Measurements from ENCODE around the gene SHC3.

Gene SHC3

GRCh38 chr9:89154651-89155336 is 23.8 kb downstream of the SHC3 start:
- no peak for DNase-seq (ENCODE audit: low read depth in 2 of 2)

DNA sequence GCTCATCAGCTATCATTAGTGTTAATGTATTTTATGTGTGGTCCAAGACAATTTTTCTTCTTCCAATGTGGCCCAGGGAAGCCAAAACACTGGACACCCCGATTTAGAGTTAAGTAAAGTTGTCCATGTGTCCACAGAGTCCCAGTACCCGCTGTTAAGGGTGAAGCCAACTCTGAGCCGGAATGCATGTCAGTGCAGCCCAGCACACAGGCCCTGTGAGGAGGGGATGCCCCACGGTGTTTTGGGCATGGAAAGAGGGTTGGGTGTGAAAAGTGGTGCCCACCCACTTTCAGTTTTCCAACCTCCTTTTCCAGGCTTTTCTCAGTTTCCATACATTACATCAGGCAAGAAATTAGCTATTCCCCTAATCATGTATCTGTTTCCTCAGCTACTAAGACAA is 24.4 kb downstream of the SHC3 start:
- DNase-seq (ENCODE audit: low read depth in 2 of 2), result no peak

DNA sequence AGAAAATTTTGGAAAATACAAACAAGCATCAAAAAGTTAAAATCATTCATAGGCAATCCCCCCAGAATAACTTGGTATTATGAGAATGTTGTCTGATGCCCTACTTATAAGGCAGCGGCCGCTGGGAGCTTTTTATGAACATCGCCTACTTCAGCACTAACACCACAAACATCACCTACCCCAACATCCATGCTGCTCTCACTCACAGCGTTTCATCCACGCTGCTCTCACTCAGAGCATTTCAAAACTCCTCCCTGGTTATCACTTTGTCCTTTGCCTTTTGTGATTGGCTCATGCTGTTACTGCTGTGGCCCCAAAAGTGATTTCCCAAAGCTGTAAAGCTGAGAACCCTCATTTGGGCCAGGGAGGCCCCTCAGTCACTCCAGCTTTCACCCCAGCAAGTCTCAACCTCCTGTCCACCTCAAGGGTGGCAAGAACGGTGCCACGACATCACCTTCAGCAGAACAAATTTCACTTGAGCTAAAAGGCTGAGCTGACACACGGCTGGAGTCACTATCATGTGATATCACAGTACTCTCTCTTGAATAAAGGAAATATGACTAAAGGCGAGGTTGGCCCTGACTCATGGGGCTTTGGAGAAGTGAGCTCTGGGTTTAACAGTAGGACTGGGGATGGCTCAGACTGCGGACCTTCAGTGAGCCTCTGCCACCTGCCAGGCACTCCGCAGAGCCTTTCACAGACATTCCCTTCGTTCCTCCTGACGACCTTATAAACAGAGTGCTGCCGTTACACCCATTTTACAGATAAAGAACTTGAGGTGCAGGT is 25.2 kb downstream of the SHC3 start:
- DNase-seq (ENCODE audit: low read depth in 2 of 2), result no peak

- DNase-seq (ENCODE audit: low read depth in 2 of 2), result no peak
These were observed 28.9 kb downstream of the SHC3 start for GRCh38 chr9:89149726-89150125.

- no peak for DNase-seq (ENCODE audit: low read depth in 2 of 2)
These were observed 33.5 kb downstream of the SHC3 start for GRCh38 chr9:89145097-89145496.

- DNase-seq (ENCODE audit: low read depth in 2 of 2), result no peak
These were observed 34.4 kb downstream of the SHC3 start for GRCh38 chr9:89144238-89144637.

GRCh38 chr9:89143266-89143665 is 35.4 kb downstream of the SHC3 start:
- no peak for DNase-seq (ENCODE audit: low read depth in 2 of 2)

- no peak for DNase-seq (ENCODE audit: low read depth in 2 of 2)
These were observed 39.2 kb downstream of the SHC3 start for GRCh38 chr9:89139455-89139854.

DNA sequence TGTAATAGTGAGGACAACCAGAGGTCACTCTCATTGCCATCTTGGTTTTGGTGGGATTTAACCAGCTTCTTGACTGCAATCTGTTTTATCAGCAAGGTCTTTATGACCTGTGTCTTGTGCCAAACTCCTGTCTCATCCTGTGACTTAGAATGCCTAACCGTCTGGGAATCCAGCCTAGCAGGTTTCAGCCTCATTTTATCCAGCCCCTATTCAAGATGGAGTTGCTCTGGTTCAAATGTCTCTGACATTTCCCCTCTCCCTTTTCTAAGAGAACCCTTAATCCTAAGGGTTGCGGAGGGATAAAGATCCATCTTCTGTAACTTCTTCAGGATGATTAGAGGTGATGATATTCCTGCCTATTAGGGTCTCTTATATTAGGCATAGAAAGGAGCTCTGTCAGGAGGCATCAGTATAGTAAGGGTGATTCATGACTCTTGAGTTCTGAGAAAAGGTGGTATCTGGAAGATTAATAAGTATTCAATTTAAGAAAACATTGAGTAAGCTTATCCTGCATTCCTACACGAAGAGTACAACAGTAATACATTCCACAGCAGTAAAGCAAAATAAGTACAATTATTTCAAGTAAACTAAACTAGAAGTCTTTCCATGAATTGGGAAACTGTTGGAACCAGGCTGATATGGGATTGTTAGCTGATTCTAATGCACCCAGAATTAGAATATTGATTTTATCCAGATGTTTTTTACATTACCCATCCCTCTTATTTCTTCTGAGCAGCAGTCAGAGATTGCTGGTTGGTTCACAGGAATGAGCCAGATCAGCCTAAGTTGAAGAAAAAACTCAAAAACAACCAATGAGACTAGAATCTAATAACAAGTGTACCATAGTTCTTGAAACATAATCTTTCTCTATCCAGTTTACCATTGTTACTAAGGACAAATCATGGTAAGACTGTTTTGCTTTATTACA is 39.9 kb downstream of the SHC3 start:
- no peak for DNase-seq (ENCODE audit: low read depth in 2 of 2)

DNA sequence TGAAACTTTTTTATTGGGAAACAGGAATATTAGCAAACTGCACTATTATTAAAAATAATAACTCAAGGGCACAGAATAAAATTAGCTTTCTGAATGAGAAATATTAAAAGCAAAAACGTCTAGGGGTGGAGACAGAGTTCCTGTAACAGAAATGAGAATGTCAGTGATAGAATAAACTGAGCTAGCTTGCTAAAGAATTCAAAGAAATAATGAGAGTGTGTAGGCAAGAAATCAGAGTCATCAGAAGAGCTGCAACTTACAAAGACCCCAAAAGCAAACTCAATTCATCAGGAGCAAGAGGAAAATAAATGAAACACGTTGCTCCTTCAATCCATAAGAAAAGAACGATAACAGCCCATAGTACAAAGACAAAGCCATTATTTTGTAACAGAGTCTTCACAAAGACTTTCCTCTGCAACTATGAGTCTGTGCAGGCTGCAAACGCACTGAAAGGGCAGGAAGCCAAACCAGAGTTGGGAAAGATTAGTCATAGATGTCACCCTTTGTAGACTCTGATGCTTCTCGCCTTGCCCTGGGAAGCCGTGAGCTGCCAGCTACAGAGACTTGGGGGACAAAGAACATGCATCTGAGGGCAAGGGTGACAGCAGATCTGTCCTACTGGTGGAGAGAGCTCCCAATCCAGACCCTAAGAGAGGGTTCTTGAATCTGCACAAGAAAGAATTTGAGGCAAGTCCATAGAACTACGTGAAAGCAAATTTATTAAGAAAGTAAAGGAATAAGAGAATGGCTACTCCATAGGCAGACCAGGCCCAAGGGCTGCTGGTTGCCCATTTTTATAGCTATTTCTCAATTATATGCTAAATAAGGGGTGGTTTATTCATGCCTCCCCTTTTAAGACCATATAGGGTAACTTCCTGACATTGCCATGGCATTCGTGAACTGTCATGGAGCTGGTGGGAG is 40.8 kb downstream of the SHC3 start:
- no peak for DNase-seq (ENCODE audit: low read depth in 2 of 2)

GRCh38 chr9:89135591-89136166 is 42.9 kb downstream of the SHC3 start:
- DNase-seq (ENCODE audit: low read depth in 2 of 2), result no peak

DNA sequence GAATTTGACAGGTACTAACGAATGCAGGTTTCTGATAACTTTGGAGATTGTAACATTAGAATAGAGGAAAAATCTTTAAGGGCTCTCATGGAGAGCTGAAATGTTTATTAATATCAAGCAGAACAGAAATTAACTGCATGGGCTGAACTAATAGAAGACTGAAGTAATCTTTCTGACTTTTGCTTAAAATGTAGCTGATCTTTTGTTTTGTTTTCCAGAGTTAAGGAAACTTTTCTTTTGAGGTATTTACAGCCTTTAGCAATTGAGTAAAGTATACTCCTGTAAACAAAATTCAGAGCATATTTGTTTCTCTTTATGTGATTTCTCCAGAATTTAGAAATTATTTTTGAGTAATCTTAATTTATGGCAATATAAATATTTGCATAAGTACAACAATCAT is 43.9 kb downstream of the SHC3 start:
- no peak for DNase-seq (ENCODE audit: low read depth in 2 of 2)

- no peak for DNase-seq (ENCODE audit: low read depth in 2 of 2)
These were observed 55.7 kb downstream of the SHC3 start for GRCh38 chr9:89122949-89123348.

DNA sequence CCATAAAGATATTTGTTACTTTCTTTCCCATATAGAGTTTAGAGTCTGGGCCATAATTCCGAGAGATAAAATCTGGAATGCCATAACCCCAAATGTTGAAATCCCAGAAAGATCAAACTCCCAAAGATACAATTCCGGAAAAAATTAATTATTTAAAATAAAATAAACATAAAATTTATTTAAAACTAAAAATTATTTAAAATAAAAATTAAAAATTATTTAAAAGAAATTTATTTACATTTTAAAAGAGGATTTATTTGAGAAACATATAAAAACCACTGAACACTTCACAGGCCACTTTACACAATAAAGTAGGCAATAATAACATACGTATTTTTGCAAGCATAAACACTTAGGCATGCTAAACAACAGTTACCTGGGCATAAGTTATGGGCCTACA is 57.9 kb downstream of the SHC3 start:
- no peak for DNase-seq (ENCODE audit: low read depth in 2 of 2)

- DNase-seq (ENCODE audit: low read depth in 2 of 2), result no peak
These were observed 61.8 kb downstream of the SHC3 start for GRCh38 chr9:89116805-89117192.

DNA sequence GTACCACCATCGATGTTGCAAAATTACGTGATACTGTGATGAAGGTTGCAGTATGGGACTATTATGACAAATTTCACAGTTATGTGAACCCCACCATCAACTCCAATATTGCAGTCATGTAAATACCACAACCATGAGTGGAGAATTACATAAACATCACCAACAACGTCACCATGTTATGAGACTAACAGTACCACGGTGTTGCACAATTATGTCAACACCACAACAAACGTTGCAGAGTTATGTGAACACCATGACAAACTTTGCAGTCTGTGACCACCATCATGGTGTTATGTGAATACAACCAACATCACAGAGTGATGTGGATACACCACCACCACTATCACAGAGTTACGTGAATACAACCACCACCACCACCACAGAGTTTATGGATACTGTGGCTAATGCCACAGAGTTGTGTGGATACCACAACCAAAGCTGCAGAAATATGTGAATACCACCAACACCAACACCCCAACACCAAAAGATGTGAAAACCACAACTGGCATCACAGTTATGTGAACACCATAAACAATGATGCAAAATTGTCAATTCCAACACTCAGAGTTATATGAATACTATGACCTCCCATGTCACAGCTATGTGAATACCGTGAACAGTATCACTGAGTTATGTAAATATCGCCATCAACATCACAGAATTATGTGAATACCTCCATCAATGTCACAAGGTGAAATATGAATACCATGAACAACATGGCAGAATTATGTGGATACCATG is 62.4 kb downstream of the SHC3 start:
- no peak for DNase-seq (ENCODE audit: low read depth in 2 of 2)

DNA sequence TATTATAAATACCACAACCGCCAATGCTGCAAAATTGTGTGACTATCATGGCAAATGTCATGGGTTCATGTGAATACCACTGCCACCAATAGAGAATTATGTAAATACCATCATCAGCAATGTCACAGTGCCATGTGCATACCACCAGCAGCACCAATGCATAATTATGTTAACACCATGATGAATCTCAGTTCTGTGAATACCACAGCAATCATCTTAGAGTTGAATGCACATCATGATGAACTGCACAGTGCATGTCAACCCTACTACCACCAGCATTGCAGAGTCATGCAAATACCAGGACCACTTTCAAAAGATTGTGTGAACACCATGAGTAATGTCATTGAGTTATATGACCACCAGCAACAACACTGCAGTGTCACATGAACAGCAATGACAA is 63.2 kb downstream of the SHC3 start:
- DNase-seq (ENCODE audit: low read depth in 2 of 2), result no peak

- DNase-seq (ENCODE audit: low read depth in 2 of 2), result no peak
These were observed 63.9 kb downstream of the SHC3 start for GRCh38 chr9:89114741-89115140.

DNA sequence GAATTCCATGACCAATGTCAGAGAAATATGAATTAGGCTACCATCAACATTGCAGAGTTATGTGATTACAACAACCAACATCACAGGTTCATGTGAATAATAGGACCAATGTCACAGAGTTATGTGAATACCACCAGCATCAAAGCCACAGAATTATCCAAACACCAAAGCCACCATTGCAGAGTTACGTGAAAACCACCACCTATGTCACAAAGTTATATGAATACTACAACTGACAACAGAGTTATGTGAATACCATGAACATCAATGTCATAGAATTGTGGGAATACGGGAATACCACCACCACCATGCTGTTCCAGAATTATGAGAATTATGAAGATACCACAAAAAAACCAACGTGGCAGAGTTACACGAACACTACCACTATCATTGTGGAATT is 64.8 kb downstream of the SHC3 start:
- DNase-seq (ENCODE audit: low read depth in 2 of 2), result no peak

DNA sequence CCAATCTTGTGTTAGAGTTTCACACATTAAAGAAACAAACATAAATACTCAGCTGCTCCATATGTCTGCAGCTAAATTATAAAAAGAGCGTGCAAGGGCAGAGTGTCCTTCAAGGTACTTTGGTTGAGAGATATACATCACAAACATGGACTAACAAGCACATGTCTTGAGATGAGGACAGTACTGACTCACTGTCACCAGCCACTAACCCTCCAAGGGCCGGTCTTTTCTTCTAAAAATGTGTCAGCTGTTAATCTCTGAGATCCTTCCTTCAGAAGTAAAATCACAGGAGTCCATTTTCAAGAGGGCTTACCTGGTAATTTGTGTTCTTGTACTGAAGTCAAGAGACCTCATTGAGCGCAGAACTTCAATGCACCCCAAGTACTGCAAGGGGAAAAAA is 66.4 kb downstream of the SHC3 start:
- no peak for DNase-seq (ENCODE audit: low read depth in 2 of 2)
